ENCODE data around the gene ITGB1BP1. TPM values are rescaled to one million over a fixed set of nuclear protein-coding genes. Genes with fewer than 3 reads are reported as not detected.

ITGB1BP1 gene
- total and polyA plus RNA-seq, 9 of the 15 experiments (the other 6 are each of a cell fraction or from before 2014, with no cell fraction given), result 37.8 to 95.3 (median 50.4) TPM

DNA sequence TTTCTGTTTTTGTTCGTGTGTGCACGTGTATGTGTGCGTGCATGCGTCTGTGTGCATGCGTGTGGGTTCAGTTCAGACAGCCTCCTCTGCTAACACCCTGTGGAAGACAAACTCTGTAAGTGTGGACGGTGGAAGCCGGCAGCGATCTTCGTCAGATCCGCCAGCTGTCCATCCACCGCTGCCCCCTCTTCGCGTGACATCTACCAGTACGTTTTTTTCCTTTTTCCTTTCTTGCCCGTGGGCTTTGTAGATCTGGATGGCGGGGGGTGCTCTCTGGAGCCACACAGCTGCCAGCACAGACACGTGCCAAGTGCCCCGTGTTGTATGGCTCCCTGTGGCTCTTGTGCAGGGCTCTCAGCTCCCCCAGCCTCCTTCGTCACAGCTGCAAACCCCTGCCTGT lies 32.3 kb downstream of the ITGB1BP1 start:
- Histone ChIP-seq H3K4me1 (replicated peaks in 1 of 2; ENCODE audit: control insufficient read depth in 2 of 2, insufficient read depth in 2 of 2, low read length in 2 of 2) (peaks cover 2 to 13% of the 10 kb centered on the region in 2 experiments; a peak in 3 of 5 replicates), H3K9me3 (replicated peaks; ENCODE audit: control insufficient read depth, insufficient read depth, low read depth, low read length) (no peaks in the 10 kb centered on the region), H3K27me3 (ENCODE audit: control insufficient read depth in 2 of 2, insufficient read depth in 2 of 2, low read length in 2 of 2) (no peaks in the 10 kb centered on the region), H2AFZ (ENCODE audit: low read depth, low read length) (no peak overlapping the region), H3K9me1 (ENCODE audit: control insufficient read depth, insufficient read depth, low read length) (no peaks in the 10 kb centered on the region), H3K36me3 (ENCODE audit: control insufficient read depth, insufficient read depth, low read length) (no peaks in the 10 kb centered on the region), H3K9ac (ENCODE audit: insufficient read depth in 1 of 2, low read depth in 2 of 2, low read length in 2 of 2) (peak overlapping the region in 1 of 2 experiments; percentile 65; a peak in 2 of 4 replicates), H3K27ac (ENCODE audit: extremely low read depth, low read depth, low read length) (no peak overlapping the region), H3K4me3 (no peak overlapping the region), H4K20me1 (replicated peaks; ENCODE audit: control insufficient read depth, insufficient read depth, low read length) (no peaks in the 10 kb centered on the region), H3K4me2 (ENCODE audit: insufficient read depth, low read length) (no peak overlapping the region), H3K79me2 (ENCODE audit: control insufficient read depth, insufficient read depth, low read length) (no peaks in the 10 kb centered on the region)
- DNase-seq (ENCODE audit: extremely low read depth in 1 of 4, low spot score in 3 of 4), result no peak
- 58% methylated on average over 19 of the region's 19 CpGs for WGBS (ENCODE audit: insufficient coverage, low coverage, missing lambda C conversion rate)
- ATAC-seq, result no peak
- ChIA-PET CTCF (ENCODE audit: low intra/inter-chr PET ratio) (no interaction called here), POLR2A (interaction anchor here (0.6 to 4.7 kb wide), 2 partner anchors 10 to 646 kb away, joined by 3 to 16 read pairs; no protein-coding TSS in a partner anchor)
- BruUV-seq (replicated peaks), result no TSS peak
- no peak for FAIRE-seq
- intact Hi-C loops (cut with micrococcal nuclease), result no loop called here
- TF ChIP-seq MCM2 (IDR thresholded peaks at IDR 0.05; ENCODE audit: low read depth), result no peak
- no peak for TF ChIP-seq ZC3H4 (CRISPR knock-in tag; IDR thresholded peaks at IDR 0.05; ENCODE audit: borderline replicate concordance)
- TF ChIP-seq, protein P1, sequence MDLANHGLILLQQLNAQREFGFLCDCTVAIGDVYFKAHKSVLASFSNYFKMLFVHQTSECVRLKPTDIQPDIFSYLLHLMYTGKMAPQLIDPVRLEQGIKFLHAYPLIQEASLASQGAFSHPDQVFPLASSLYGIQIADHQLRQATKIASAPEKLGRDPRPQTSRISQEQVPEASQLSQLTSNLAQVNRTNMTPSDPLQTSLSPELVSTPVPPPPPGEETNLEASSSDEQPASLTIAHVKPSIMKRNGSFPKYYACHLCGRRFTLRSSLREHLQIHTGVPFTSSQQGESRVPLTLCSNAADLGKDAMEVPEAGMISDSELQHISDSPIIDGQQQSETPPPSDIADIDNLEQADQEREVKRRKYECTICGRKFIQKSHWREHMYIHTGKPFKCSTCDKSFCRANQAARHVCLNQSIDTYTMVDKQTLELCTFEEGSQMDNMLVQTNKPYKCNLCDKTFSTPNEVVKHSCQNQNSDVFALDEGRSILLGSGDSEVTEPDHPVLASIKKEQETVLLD (IDR thresholded peaks at IDR 0.05), result no peak
- no peak for TF ChIP-seq HDAC2 (IDR thresholded peaks at IDR 0.05)
- no peak for TF ChIP-seq PHF8 (IDR thresholded peaks at IDR 0.05; ENCODE audit: borderline replicate concordance, low read length)
- in situ Hi-C loops (cut with MboI), result no loop called here
